B cell (primary cell): ENCODE data around the gene RTBDN. TPM values are rescaled to one million over a fixed set of nuclear protein-coding genes. Genes with fewer than 3 reads are reported as not detected.

ENCODE experiments used
- ATAC-seq: fragments of 200-7000 bp; cut with Tn5 transposase; one replicate; pipeline ENCODE4 v1.10.0; 2021; ENCODE audit warnings: low read depth, mild to moderate bottlenecking, moderate number of reproducible peaks, moderate library complexity
- CTCF ChIA-PET: fragments of 350-600 bp; sonication (Branson Sonifier 250); formaldehyde crosslinking; loops from one replicate; lab custom pipeline; 2021; ENCODE audit warnings: antibody characterized with exemption, inconsistent platforms; lab: Charles Lee
- POLR2A ChIA-PET: fragments of 350-600 bp; sonication (Branson Sonifier 250); formaldehyde crosslinking; loops from one replicate; lab custom pipeline; 2021; ENCODE audit warnings: antibody characterized with exemption; lab: Charles Lee
- DNase-seq: peaks from one replicate; pipeline ENCODE4 v3.0.0; 2013
- H2AFZ ChIP-seq: 2 replicates; pipeline ENCODE4 v1.6.1; 2012; ENCODE audit warnings: mild to moderate bottlenecking, low read depth, low read length; ENCODE audit not compliant: insufficient read depth, poor library complexity, severe bottlenecking
- H3K27ac ChIP-seq, 2 donors: 1 replicate in 1 of 2; 2 replicates in 1 of 2; pipeline ENCODE4 v1.5.1; 2012 to 2013; ENCODE audit warnings: low read length in 2 of 2, mild to moderate bottlenecking in 2 of 2, moderate library complexity in 1 of 2
- H3K27me3 ChIP-seq, 4 experiments: fragments of 200-600 bp in 1 of 4; sonication (generic) in 1 of 4; replicated peaks in 1 of 4; 1 replicate in 2 of 4; 2 replicates in 2 of 4; pipeline versions ENCODE4 v1.6.1 to v1.7.0; 2013 to 2016; ENCODE audit warnings: low read length in 3 of 4, mild to moderate bottlenecking in 2 of 4, mixed read lengths in 1 of 4, moderate library complexity in 1 of 4; ENCODE audit not compliant: insufficient read depth in 4 of 4, control insufficient read depth in 3 of 4; ENCODE audit errors: control extremely low read depth in 1 of 4
- H3K36me3 ChIP-seq, 2 experiments: replicated peaks in 1 of 2; 1 replicate in 1 of 2; 2 replicates in 1 of 2; pipeline versions ENCODE4 v1.6.1 to v1.7.1; 2013; ENCODE audit warnings: low read length in 1 of 2; ENCODE audit not compliant: insufficient read depth in 2 of 2, control insufficient read depth in 1 of 2; ENCODE audit errors: control extremely low read depth in 1 of 2, extremely low read depth in 1 of 2
- H3K4me1 ChIP-seq, 2 donors: fragments of 200-600 bp in 1 of 2; sonication (generic) in 1 of 2; 1 replicate in 1 of 2; 2 replicates in 1 of 2; pipeline versions ENCODE4 v1.5.1 to v1.6.1; 2013 to 2017; ENCODE audit warnings: low read length in 2 of 2; ENCODE audit not compliant: control insufficient read depth in 2 of 2, insufficient read depth in 2 of 2
- H3K4me2 ChIP-seq: replicated peaks from 2 replicates; pipeline ENCODE3; 2012; ENCODE audit warnings: mild to moderate bottlenecking, low read depth, low read length; ENCODE audit not compliant: poor library complexity, severe bottlenecking
- H3K4me3 ChIP-seq, 5 experiments: fragments of 200-600 bp in 1 of 5; sonication (generic) in 1 of 5; 1 replicate in 3 of 5; 2 replicates in 2 of 5; pipeline versions ENCODE4 v1.5.1 to v1.7.0; 2011 to 2016; ENCODE audit warnings: low read length in 4 of 5, mild to moderate bottlenecking in 4 of 5, low read depth in 2 of 5, control low read depth in 1 of 5, moderate library complexity in 1 of 5; ENCODE audit not compliant: insufficient read depth in 1 of 5; ENCODE audit errors: control extremely low read depth in 1 of 5, extremely low read depth in 1 of 5
- H3K79me2 ChIP-seq: fragments of 200-600 bp; sonication (generic); one replicate; pipeline ENCODE4 v1.6.0; 2016; ENCODE audit warnings: low read length; ENCODE audit not compliant: control insufficient read depth, insufficient read depth
- H3K9ac ChIP-seq: fragments of 200-600 bp; sonication (generic); 2 replicates; pipeline ENCODE4 v1.6.1; 2017; ENCODE audit warnings: mild to moderate bottlenecking, low read length, moderate library complexity
- H3K9me3 ChIP-seq, 3 donors: one replicate each; pipeline versions ENCODE4 v1.6.1 to v1.7.1; 2013; ENCODE audit warnings: low read length in 2 of 3; ENCODE audit not compliant: control insufficient read depth in 2 of 3, insufficient read depth in 1 of 3; ENCODE audit errors: control extremely low read depth in 1 of 3
- H4K20me1 ChIP-seq: 2 replicates; pipeline ENCODE4 v1.6.0; 2012; ENCODE audit warnings: mild to moderate bottlenecking, low read length; ENCODE audit not compliant: insufficient read depth, control insufficient read depth, poor library complexity, severe bottlenecking
- H3K27ac Mint-ChIP-seq: one replicate; pipeline ENCODE4 v1.8.0; 2021; ENCODE audit warnings: mixed read lengths
- H3K27me3 Mint-ChIP-seq: one replicate; pipeline ENCODE4 v1.8.0; 2021; ENCODE audit warnings: mixed read lengths
- H3K4me1 Mint-ChIP-seq: one replicate; pipeline ENCODE4 v1.8.0; 2021; ENCODE audit warnings: mixed read lengths
- H3K4me3 Mint-ChIP-seq: one replicate; pipeline ENCODE4 v1.8.0; 2021; ENCODE audit warnings: mixed read lengths
- H3K9me3 Mint-ChIP-seq: one replicate; pipeline ENCODE4 v1.8.0; 2022; ENCODE audit warnings: mixed read lengths; ENCODE audit not compliant: insufficient read depth
- EZH2 ChIP-seq: IDR thresholded peaks from 2 replicates; pipeline ENCODE4 v1.6.1; 2012; ENCODE audit warnings: borderline replicate concordance, low read depth, mild to moderate bottlenecking, moderate library complexity, low read length; ENCODE audit not compliant: insufficient read depth, poor library complexity, severe bottlenecking
- WGBS: methylation state at CpG from one replicate; pipeline ENCODE4 v1.1.5; 2013; ENCODE audit warnings: missing lambda C conversion rate; ENCODE audit not compliant: insufficient coverage; 5-methylcytosine and 5-hydroxymethylcytosine counted together
- intact Hi-C: fragments of 100-400 bp; cut with micrococcal nuclease; formaldehyde crosslinking; loops from one replicate; pipeline ENCODE4 v1.10.0; 2022
- polyA plus RNA-seq: library from polyadenylated mRNA; depleted of rRNA; stranded (reverse); fragments of >200 nt; gene quantifications from 2 replicates; pipeline ENCODE4 v1.2.3, GENCODE V29; 2012
- total RNA-seq, 2 donors: library from RNA; stranded (reverse); fragments of 120-200 nt in 1 of 2; gene quantifications; 1 replicate in 1 of 2; 2 replicates in 1 of 2; pipeline versions ENCODE4 v1.2.3 to v1.2.4, GENCODE V29; 2013 to 2022
- TF ChIP-seq, protein P1 (sequence below): fragments of 200-600 bp; IDR thresholded peaks from one replicate; pipeline ENCODE4 v1.8.0; 2022; ENCODE audit warnings: antibody characterized with exemption, mild to moderate bottlenecking

The RTBDN gene
- total and polyA plus RNA-seq, 2 donors (not counting 1 experiment from before 2014, with no cell fraction given) = not detected

DNA sequence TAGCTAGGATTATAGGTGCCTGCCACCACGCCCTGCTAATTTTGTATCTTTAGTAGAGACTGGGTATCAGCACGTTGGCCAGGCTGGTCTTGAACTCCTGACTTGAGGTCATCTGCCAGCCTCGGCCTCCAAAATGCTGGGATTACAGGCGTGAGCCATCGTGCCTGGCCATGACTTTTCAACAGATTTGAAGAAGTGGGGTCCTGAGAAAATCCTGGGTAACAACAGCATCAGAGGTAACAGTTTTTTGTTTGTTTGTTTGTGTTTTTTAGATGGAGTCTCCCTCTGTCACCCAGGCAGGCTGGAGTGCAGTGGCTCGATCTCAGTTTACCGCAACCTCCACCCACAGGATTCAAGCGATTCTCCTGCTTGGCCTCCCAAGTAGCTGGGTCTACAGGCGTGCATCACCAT is 39.4 kb downstream of the RTBDN start:
- H3K4me3 ChIP-seq = no peak overlapping the region
- 81% methylated on average over 6 of the region's 9 CpGs for WGBS
- no peaks in the 10 kb centered on the region for H3K9me3 Mint-ChIP-seq
- H2AFZ ChIP-seq = no peak overlapping the region
- DNase-seq = no peak
- H3K9me3 ChIP-seq = no peaks in the 10 kb centered on the region
- peak overlapping the region; percentile 99 for H3K27ac Mint-ChIP-seq
- peak overlapping the region; percentile 95 to 97 for H3K27ac ChIP-seq
- TF ChIP-seq EZH2 = no peak
- TF ChIP-seq, protein P1, sequence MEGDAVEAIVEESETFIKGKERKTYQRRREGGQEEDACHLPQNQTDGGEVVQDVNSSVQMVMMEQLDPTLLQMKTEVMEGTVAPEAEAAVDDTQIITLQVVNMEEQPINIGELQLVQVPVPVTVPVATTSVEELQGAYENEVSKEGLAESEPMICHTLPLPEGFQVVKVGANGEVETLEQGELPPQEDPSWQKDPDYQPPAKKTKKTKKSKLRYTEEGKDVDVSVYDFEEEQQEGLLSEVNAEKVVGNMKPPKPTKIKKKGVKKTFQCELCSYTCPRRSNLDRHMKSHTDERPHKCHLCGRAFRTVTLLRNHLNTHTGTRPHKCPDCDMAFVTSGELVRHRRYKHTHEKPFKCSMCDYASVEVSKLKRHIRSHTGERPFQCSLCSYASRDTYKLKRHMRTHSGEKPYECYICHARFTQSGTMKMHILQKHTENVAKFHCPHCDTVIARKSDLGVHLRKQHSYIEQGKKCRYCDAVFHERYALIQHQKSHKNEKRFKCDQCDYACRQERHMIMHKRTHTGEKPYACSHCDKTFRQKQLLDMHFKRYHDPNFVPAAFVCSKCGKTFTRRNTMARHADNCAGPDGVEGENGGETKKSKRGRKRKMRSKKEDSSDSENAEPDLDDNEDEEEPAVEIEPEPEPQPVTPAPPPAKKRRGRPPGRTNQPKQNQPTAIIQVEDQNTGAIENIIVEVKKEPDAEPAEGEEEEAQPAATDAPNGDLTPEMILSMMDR = no peak
- peaks cover 21 to 35% of the 10 kb centered on the region in 2 donors for H3K4me1 ChIP-seq
- H3K36me3 ChIP-seq = peaks cover 0 to 5% of the 10 kb centered on the region in 2 experiments
- peaks cover 25% of the 10 kb centered on the region for H3K79me2 ChIP-seq
- H3K4me1 Mint-ChIP-seq = peaks cover 30% of the 10 kb centered on the region
- CTCF ChIA-PET = interaction anchor here (0.6 to 17.9 kb wide), 7 partner anchors 8 to 123 kb away, joined by 4 to 1147 read pairs (median 12); partner anchors contain the start of genes GET3 and HOOK2
- no peaks in the 10 kb centered on the region for H3K27me3 Mint-ChIP-seq
- POLR2A ChIA-PET = interaction anchor here (0.7 to 6.8 kb wide), 9 partner anchors 12 to 1959 kb away, joined by 3 to 233 read pairs (median 4); partner anchors contain the start of genes HOOK2 and TMED1
- peaks cover 19% of the 10 kb centered on the region for H4K20me1 ChIP-seq
- intact Hi-C loops = loop anchor here (5.0 kb wide), 3 partner anchors 63 to 1042 kb away; partner anchors contain the start of genes TRIR, ZNF490 and ZNF791
- peak overlapping the region; percentile 67 for H3K4me3 Mint-ChIP-seq
- ATAC-seq = no peak
- H3K9ac ChIP-seq = no peak overlapping the region
- no peaks in the 10 kb centered on the region for H3K27me3 ChIP-seq
- H3K4me2 ChIP-seq = no peak overlapping the region

DNA sequence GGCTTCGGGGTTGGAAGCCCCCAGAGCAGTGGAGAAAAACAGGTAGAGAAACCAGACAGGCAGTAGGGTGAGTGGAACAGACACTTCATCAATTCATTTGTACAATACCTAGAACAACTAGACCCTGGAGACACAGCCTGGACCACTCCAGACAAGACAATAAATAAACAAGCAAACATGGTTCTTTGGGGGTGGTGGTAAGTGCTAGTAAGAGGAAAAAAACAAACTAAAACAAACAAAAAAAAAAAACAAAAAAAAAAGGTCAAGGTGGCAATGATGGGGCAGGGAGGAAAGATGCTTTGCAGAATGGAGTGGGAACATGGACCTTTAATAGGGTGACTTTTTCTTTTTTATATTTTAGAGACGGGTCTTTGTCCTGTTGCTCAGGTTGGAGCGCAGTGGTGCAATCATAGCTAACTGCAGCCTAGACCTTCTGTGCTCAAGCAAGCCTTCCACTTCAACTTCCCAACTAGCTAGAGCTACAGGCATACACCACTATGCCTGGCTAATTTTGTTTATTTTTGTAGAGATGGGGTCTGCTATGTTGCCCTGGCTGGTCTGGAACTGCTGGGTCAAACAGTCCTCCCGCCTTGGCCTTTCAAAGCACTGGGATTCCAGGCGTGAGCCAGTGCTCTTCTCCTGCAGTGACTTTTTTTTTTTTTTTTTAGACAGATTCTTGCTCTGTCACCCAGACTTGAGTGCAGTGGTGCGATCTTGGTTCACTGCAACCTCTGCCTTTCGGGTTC is 40.0 kb downstream of the RTBDN start:
- Histone ChIP-seq H3K27me3 (no peaks in the 10 kb centered on the region), H3K27ac (peak overlapping the region; percentile 95 to 97), H3K4me3 (peak overlapping the region; percentile 61 to 99 (median 97)), H4K20me1 (peaks cover 19% of the 10 kb centered on the region), H3K4me1 (peaks cover 21 to 36% of the 10 kb centered on the region in 2 donors), H3K36me3 (peaks cover 0 to 4% of the 10 kb centered on the region in 2 experiments), H3K79me2 (peaks cover 25% of the 10 kb centered on the region), H3K9ac (peak overlapping the region; percentile 86), H3K9me3 (no peaks in the 10 kb centered on the region), H2AFZ (no peak overlapping the region), H3K4me2 (peak overlapping the region; percentile 91)
- 75% methylated on average over 2 of the region's 7 CpGs for whole genome bisulfite sequencing
- intact Hi-C loops = loop anchor here (5.0 kb wide), 3 partner anchors 62 to 1043 kb away; partner anchors contain the start of genes TRIR, ZNF490 and ZNF791
- Mint-ChIP-seq H3K27ac (peak overlapping the region; percentile 99), H3K4me1 (peaks cover 30% of the 10 kb centered on the region), H3K4me3 (peak overlapping the region; percentile 67), H3K27me3 (no peaks in the 10 kb centered on the region), H3K9me3 (no peaks in the 10 kb centered on the region)
- CTCF ChIA-PET = interaction anchor here (0.6 to 17.9 kb wide), 5 partner anchors 12 to 242 kb away, joined by 3 to 1147 read pairs (median 4); partner anchors contain the start of gene HOOK2
- POLR2A ChIA-PET = interaction anchor here (0.6 to 6.8 kb wide), 10 partner anchors 11 to 1958 kb away, joined by 3 to 233 read pairs (median 6); partner anchors contain the start of genes DHPS, GCDH, HOOK2 and TMED1
- TF ChIP-seq, protein P1 = no peak
- no peak for TF ChIP-seq EZH2
- ATAC-seq (no peak), DNase-seq (no peak)
